Measurements from ENCODE around the gene SEZ6L. TPM values are rescaled to one million over a fixed set of nuclear protein-coding genes. Genes with fewer than 3 reads are reported as not detected.

The SEZ6L gene
- total RNA-seq, 1 donor from 2014 or later = 0.05 TPM

GRCh38 chr22:26298605-26299310 lies 129.5 kb downstream of the SEZ6L start:
- Mint-ChIP-seq H3K27ac (ENCODE audit: unreplicated experiment) (no peak overlapping the region), H3K36me3 (ENCODE audit: low read depth) (no peaks in the 10 kb centered on the region), H3K9me3 (ENCODE audit: low read depth) (no peaks in the 10 kb centered on the region), H3K4me1 (ENCODE audit: low read depth) (no peaks in the 10 kb centered on the region), H3K27me3 (ENCODE audit: low read depth) (peaks cover 50% of the 10 kb centered on the region), H3K4me3 (ENCODE audit: unreplicated experiment) (no peak overlapping the region)
- TF ChIP-seq CTCF (IDR thresholded peaks at IDR 0.05) = no peak
- no peak for DNase-seq (ENCODE audit: low spot score)

GRCh38 chr22:26302726-26303125 lies 133.5 kb downstream of the SEZ6L start:
- Mint-ChIP-seq H3K4me1 (ENCODE audit: low read depth) (no peaks in the 10 kb centered on the region), H3K9me3 (ENCODE audit: low read depth) (no peaks in the 10 kb centered on the region), H3K36me3 (ENCODE audit: low read depth) (no peaks in the 10 kb centered on the region), H3K27ac (ENCODE audit: unreplicated experiment) (no peak overlapping the region), H3K27me3 (ENCODE audit: low read depth) (peaks cover 55% of the 10 kb centered on the region), H3K4me3 (ENCODE audit: unreplicated experiment) (no peak overlapping the region)
- DNase-seq (ENCODE audit: low spot score) = no peak
- TF ChIP-seq CTCF (IDR thresholded peaks at IDR 0.05) = no peak

GRCh38 chr22:26303475-26303874 lies 134.2 kb downstream of the SEZ6L start:
- no peak for TF ChIP-seq CTCF (IDR thresholded peaks at IDR 0.05)
- Mint-ChIP-seq H3K27ac (ENCODE audit: unreplicated experiment) (no peak overlapping the region), H3K36me3 (ENCODE audit: low read depth) (no peaks in the 10 kb centered on the region), H3K4me1 (ENCODE audit: low read depth) (no peaks in the 10 kb centered on the region), H3K9me3 (ENCODE audit: low read depth) (no peaks in the 10 kb centered on the region), H3K4me3 (ENCODE audit: unreplicated experiment) (no peak overlapping the region), H3K27me3 (ENCODE audit: low read depth) (peaks cover 54% of the 10 kb centered on the region)
- DNase-seq (ENCODE audit: low spot score) = no peak

- no peaks in the 10 kb centered on the region for H3K4me1 Mint-ChIP-seq (ENCODE audit: low read depth)
Measured at GRCh38 chr22:26304730-26305129, 135.5 kb downstream of the SEZ6L start.

GRCh38 chr22:26308467-26308866 lies 139.2 kb downstream of the SEZ6L start:
- H3K27ac Mint-ChIP-seq (ENCODE audit: unreplicated experiment) = no peak overlapping the region
- H3K27me3 Mint-ChIP-seq (ENCODE audit: low read depth) = peaks cover 40% of the 10 kb centered on the region
- TF ChIP-seq CTCF (IDR thresholded peaks at IDR 0.05) = no peak
- H3K4me3 Mint-ChIP-seq (ENCODE audit: unreplicated experiment) = no peak overlapping the region
- H3K36me3 Mint-ChIP-seq (ENCODE audit: low read depth) = no peaks in the 10 kb centered on the region
- H3K9me3 Mint-ChIP-seq (ENCODE audit: low read depth) = no peaks in the 10 kb centered on the region
- DNase-seq (ENCODE audit: low spot score) = no peak
- no peaks in the 10 kb centered on the region for H3K4me1 Mint-ChIP-seq (ENCODE audit: low read depth)

More at GRCh38 chr22:26304730-26305129, 135.5 kb downstream of the SEZ6L start:
- H3K27ac Mint-ChIP-seq (ENCODE audit: unreplicated experiment) = no peak overlapping the region
- peaks cover 50% of the 10 kb centered on the region for H3K27me3 Mint-ChIP-seq (ENCODE audit: low read depth)
- no peaks in the 10 kb centered on the region for H3K36me3 Mint-ChIP-seq (ENCODE audit: low read depth)
- H3K4me3 Mint-ChIP-seq (ENCODE audit: unreplicated experiment) = no peak overlapping the region
- no peaks in the 10 kb centered on the region for H3K9me3 Mint-ChIP-seq (ENCODE audit: low read depth)
- no peak for TF ChIP-seq CTCF (IDR thresholded peaks at IDR 0.05)
- no peak for DNase-seq (ENCODE audit: low spot score)
